ENCODE data around the gene USF1.
A peak's percentile ranks its signal among the peaks of the same experiment; 100 is the strongest.

Gene USF1

DNA sequence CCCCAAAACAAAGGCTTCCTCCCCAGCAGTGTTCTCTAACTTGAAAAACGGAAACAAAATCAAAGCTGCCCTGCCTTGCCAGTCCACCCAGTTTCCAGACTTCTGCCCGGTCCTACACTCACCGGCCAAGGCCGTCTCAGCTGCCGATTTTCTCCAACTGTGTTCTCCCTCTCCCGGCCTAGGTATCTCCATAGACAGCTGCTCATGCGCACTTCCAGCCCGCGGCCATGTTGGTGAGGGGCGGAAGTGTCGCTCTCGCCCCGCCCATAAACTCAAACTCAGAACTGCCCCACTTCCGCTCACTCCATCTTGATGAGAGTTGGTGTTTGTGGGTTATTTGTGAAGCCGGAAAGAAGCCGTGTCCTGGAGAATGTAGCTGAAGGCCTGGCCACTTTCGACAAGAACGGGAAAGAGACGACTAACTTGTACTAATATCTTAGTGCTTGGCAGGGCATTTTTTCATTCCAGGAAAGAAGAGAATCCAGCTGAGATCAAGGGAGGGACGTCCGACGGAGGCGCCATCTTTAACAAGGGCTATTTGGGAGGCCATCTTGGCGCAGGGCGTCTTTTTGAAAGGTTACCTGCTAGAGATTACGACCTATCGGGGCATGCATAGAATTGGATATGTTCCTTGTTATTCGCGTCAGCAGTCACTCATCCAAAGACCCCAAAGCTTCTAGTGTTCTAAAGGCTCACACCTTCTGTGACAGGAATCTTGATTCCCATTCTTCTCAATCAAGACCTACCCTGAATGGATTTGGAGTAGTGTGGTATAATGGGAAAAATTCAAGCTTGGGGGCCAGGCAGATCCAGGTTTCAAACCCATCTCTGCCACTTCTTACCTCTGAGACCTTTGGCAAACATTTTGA, at the start of gene USF1:
Gene USF1 (minus strand): TSS at position 242 of the 869 bp plus-strand sequence. CDS start 2,702 bp downstream, outside the sequence.
- peak; percentile 80 for DNase-seq

- no peak for DNase-seq
These were observed 49.5 kb upstream of the USF1 start for GRCh38 chr1:161095230-161095629.

- no peak for DNase-seq
These were observed 48.7 kb upstream of the USF1 start for GRCh38 chr1:161094481-161094880.

- no peak for DNase-seq
These were observed 46.8 kb upstream of the USF1 start for GRCh38 chr1:161092621-161093028.

GRCh38 chr1:161091796-161092507, 46.2 kb upstream of the USF1 start:
- DNase-seq = no peak

GRCh38 chr1:161091093-161091492, 45.3 kb upstream of the USF1 start:
- DNase-seq = no peak

- no peak for DNase-seq
These were observed 44.8 kb upstream of the USF1 start for GRCh38 chr1:161090617-161091016.

GRCh38 chr1:161089938-161090337, 44.2 kb upstream of the USF1 start:
- DNase-seq = no peak

DNA sequence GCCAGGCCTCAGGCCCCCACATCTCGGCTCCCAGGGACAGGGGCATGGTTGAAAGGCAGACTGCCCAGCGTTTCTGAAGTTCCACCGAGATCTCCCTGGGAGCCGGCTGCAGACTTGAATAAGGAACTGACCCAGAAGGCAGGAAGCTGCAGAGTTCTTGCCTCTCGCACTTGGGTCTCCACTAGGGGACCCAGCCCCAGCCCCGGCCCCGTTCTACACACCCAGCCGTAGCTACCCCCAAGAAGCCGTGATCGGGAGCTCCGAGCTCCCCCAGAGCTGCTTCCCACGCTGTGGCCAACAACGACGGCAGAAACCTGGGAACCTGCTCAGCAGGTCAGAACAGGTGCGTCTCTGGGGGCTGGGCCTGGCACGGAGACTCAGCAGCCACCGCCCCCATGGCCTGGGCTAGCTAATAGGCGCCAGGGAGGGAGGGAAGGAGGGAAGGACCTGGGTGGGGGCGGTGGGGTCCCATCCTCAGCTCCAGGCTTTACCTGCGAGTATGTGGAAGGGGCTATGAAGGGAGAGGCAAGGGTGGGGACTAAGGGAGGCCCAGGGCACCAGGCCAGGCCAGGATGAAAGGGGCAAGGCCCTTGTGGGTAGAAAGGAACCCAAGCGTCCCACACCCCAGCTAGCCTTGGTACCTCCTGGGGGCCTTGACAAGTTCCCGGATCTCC, 43.6 kb upstream of the USF1 start, which contains the start of gene NECTIN4:
Gene NECTIN4 (minus strand): TSS at position 308 of the 674 bp plus-strand sequence. CDS start 262 bp downstream, at position 46.
- peak; percentile 56 for DNase-seq

DNA sequence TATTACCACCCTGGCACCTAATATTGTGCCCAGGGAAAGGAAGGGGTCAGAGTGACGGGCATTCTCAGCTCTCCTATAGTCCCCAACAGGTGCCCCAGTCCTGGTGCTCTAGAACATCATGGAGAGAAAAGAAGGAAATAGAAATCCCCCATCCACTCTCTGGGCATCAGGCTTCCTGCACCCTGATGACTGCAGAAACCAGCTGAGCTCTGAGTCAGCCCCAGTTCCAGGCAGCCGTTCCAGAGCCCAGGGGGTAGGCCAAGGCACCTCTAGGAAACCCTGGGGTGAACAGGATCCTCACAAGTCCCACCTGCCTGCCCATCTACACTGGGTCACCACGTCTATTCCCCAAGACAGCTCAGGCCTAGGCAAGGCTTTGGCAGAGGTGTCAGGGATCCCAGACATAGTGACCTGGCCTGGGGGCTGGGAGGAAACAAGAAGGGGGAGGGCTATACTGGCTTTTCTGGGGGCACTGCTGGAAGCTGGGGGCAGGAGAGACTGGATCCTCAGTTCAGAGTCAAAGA, 42.9 kb upstream of the USF1 start:
- no peak for DNase-seq

- DNase-seq = no peak
These were observed 40.7 kb upstream of the USF1 start for GRCh38 chr1:161086457-161086856.

GRCh38 chr1:161085165-161085564, 39.4 kb upstream of the USF1 start:
- no peak for DNase-seq

DNA sequence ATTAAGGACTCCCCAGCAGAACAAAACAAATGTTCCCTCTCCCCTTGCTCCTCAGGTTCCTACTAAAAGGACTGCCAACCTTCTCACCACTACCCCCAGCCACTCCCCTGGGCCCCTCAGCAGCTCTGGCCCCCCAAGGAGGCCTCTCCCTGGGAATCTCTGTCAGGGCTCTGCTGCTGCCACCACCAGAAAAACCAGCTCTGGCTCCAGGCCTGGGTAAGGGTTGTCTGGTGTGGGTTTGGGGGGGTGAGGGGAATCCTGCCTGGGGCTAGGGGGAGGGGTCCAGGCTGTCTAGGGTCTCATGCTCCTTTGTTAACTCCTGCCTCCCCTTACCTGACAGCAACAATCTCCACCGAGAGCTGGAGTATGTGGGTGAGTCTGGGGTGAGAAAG, 38.8 kb upstream of the USF1 start:
- no peak for DNase-seq

DNA sequence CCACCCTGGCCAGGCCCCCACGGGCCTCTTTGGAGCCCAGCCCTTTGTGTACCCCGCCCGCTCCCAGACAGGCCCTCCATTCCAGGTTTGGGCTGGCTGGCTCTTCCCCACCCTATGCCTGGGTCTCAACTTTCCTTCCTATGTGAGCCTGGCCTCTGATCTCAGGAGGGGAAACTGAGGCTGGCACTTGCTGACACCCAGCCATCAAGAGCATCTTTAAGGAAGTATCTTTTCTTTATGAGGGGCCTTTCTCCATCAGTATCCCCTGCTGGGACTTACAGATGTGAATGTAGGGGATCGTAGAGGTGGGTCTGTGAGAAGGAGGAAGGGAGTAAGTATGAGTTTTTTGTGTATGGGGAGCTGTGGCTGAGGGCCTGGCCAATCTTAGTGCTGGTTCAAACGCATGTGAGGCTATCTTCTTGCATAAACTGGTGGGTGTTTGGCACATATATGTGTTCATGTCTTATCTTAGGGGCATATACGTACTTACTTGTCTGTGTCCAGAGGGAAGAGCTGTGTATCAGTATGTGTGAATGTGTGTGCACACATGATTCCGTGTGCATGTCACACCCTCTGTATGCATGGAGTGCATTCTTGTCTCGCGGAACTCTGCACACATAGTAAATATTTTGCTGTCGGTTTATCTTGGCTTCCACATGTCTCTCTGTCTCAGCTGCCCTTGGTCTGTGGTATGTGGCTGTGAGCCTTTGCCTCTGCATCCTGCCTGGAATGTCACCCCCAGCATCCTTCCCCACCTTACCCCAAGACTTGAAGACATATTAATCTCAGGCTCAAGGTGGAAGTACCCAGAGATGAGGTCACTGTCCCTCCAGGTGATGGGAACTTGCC, 38.2 kb upstream of the USF1 start:
- no peak for DNase-seq

GRCh38 chr1:161082996-161083747, 37.4 kb upstream of the USF1 start:
- peak; percentile 52 for DNase-seq

DNA sequence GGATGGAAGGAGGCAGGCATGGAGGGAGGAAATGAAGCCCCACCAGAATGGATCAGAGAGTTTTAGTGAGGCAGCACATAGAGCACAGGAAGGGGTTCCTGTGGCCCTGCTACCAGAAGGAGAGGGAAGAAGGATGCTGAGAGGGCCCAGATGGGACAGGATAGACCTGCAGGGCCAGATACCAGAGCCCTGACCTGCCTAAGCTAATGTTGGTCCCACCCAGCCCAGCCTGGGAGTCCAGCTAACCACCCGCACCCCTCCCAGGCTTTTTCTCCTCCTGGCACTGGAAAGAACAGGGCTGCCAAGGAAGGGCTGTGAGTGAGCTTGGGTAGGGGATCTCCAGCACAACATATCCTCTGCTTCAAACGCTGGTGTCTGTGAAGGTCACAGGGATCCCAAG, 36.7 kb upstream of the USF1 start:
- DNase-seq = no peak

- DNase-seq = no peak
These were observed 35.7 kb upstream of the USF1 start for GRCh38 chr1:161081519-161081918.

GRCh38 chr1:161080441-161081405, 34.9 kb upstream of the USF1 start:
- no peak for DNase-seq

- no peak for DNase-seq
These were observed 33.8 kb upstream of the USF1 start for GRCh38 chr1:161079436-161080110.

DNA sequence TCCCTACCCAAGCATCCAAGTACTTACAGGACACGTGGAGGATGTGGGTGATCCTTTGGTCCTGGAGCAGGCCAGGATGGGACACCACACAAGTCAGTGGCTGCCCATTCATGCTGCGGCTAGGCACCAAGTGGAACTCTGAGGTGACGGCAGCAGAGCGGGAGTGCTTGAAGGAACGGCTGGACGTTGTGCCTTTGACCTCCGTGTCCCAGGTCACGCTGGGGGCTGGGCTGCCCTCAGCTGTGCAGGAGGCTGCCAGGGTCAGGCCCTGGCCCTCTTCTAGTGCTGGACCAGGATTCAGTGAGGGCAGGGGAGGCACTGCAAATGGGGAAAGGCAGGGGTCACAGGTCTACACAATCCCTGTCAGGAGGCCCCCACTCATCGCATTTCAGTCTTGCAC, 31.6 kb upstream of the USF1 start:
- no peak for DNase-seq

Measured in NCI-H510A (cell line).